PC-9 (cell line): ENCODE results near the gene BAIAP3.

Experiments
- EZH2 ChIP-seq: fragments of 200-600 bp; sonication (generic); IDR thresholded peaks from 2 replicates; pipeline ENCODE4 v1.8.0; 2017; ENCODE audit warnings: antibody characterized with exemption, low read depth
- TF ChIP-seq, protein P1 (sequence below): fragments of 200-600 bp; sonication (generic); conservative IDR thresholded peaks from 2 replicates; pipeline ENCODE4 v1.6.1; 2017; ENCODE audit warnings: mixed run types, antibody characterized with exemption, mild to moderate bottlenecking, moderate library complexity

DNA sequence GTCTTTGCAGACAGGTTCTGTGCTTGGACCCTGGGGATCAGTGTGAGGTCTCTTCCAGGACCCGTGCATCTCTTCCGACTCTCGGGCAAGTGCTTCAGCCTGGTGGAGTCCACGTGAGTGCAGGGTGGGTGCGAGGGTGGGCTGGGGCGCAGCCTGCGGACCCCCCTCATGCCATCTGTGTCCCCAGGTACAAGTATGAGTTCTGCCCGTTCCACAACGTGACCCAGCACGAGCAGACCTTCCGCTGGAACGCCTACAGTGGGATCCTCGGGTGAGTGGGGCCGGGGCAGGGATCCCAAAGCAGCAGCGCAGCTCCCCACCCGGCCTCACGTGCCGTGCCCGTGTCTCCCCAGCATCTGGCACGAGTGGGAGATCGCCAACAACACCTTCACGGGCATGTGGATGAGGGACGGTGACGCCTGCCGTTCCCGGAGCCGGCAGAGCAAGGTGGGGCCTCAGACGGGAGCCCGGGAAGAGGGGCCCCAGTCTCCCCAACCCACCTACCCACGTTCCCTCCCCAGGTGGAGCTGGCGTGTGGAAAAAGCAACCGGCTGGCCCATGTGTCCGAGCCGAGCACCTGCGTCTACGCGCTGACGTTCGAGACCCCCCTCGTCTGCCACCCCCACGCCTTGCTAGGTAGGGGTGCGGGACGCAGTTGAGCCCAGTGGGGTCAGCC, 28.4 kb downstream of the BAIAP3 start:
- TF ChIP-seq, protein P1, sequence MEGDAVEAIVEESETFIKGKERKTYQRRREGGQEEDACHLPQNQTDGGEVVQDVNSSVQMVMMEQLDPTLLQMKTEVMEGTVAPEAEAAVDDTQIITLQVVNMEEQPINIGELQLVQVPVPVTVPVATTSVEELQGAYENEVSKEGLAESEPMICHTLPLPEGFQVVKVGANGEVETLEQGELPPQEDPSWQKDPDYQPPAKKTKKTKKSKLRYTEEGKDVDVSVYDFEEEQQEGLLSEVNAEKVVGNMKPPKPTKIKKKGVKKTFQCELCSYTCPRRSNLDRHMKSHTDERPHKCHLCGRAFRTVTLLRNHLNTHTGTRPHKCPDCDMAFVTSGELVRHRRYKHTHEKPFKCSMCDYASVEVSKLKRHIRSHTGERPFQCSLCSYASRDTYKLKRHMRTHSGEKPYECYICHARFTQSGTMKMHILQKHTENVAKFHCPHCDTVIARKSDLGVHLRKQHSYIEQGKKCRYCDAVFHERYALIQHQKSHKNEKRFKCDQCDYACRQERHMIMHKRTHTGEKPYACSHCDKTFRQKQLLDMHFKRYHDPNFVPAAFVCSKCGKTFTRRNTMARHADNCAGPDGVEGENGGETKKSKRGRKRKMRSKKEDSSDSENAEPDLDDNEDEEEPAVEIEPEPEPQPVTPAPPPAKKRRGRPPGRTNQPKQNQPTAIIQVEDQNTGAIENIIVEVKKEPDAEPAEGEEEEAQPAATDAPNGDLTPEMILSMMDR = no peak
- TF ChIP-seq EZH2 = no peak
